ENCODE results near the gene SFRP5. TPM values are rescaled to one million over a fixed set of nuclear protein-coding genes. Genes with fewer than 3 reads are reported as not detected.

SFRP5 gene
- total and polyA plus RNA-seq, 2 of the 13 experiments (the other 11 are each of a cell fraction or from before 2014, with no cell fraction given): 0.32 to 1.7 TPM

GRCh38 chr10:97805949-97806348 is 34.1 kb upstream of the SFRP5 start:
- H3K27me3 ChIP-seq (ENCODE audit: control insufficient read depth in 1 of 2, insufficient read depth in 2 of 2, low read length in 2 of 2): peaks cover 4 to 9% of the 10 kb centered on the region in 2 experiments
- no peak overlapping the region for H2AFZ ChIP-seq (ENCODE audit: low read length)
- no peaks in the 10 kb centered on the region for H3K4me1 ChIP-seq (ENCODE audit: insufficient read depth, low read length)
- no peaks in the 10 kb centered on the region for H3K36me3 ChIP-seq (replicated peaks in 1 of 2; ENCODE audit: control insufficient read depth in 1 of 2, insufficient read depth in 2 of 2, low read length in 2 of 2)
- WGBS (ENCODE audit: low lambda C conversion rate): 57% methylated on average over 4 of the region's 6 CpGs
- H3K79me2 ChIP-seq (ENCODE audit: insufficient read depth, low read length): no peaks in the 10 kb centered on the region
- H3K9ac ChIP-seq (ENCODE audit: insufficient read depth, low read depth, low read length): no peak overlapping the region
- no peak for TF ChIP-seq PHB2 (IDR thresholded peaks at IDR 0.05; ENCODE audit: partially characterized antibody)
- no peak for TF ChIP-seq THAP9 (CRISPR knock-in tag; IDR thresholded peaks at IDR 0.05; ENCODE audit: borderline replicate concordance)
- TF ChIP-seq ZNF556 (CRISPR knock-in tag; IDR thresholded peaks at IDR 0.05; ENCODE audit: borderline replicate concordance): no peak
- TF ChIP-seq, protein P1, sequence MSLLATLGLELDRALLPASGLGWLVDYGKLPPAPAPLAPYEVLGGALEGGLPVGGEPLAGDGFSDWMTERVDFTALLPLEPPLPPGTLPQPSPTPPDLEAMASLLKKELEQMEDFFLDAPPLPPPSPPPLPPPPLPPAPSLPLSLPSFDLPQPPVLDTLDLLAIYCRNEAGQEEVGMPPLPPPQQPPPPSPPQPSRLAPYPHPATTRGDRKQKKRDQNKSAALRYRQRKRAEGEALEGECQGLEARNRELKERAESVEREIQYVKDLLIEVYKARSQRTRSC (CRISPR knock-in tag; IDR thresholded peaks at IDR 0.05; ENCODE audit: low read depth): no peak
- no peak for TF ChIP-seq RXRA (CRISPR knock-in tag; IDR thresholded peaks at IDR 0.05)
- TF ChIP-seq, protein P2, sequence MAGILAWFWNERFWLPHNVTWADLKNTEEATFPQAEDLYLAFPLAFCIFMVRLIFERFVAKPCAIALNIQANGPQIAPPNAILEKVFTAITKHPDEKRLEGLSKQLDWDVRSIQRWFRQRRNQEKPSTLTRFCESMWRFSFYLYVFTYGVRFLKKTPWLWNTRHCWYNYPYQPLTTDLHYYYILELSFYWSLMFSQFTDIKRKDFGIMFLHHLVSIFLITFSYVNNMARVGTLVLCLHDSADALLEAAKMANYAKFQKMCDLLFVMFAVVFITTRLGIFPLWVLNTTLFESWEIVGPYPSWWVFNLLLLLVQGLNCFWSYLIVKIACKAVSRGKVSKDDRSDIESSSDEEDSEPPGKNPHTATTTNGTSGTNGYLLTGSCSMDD (CRISPR knock-in tag; IDR thresholded peaks at IDR 0.05): no peak
- TF ChIP-seq ZNF235 (CRISPR knock-in tag; IDR thresholded peaks at IDR 0.05; ENCODE audit: borderline replicate concordance): no peak
- TF ChIP-seq, protein P3, sequence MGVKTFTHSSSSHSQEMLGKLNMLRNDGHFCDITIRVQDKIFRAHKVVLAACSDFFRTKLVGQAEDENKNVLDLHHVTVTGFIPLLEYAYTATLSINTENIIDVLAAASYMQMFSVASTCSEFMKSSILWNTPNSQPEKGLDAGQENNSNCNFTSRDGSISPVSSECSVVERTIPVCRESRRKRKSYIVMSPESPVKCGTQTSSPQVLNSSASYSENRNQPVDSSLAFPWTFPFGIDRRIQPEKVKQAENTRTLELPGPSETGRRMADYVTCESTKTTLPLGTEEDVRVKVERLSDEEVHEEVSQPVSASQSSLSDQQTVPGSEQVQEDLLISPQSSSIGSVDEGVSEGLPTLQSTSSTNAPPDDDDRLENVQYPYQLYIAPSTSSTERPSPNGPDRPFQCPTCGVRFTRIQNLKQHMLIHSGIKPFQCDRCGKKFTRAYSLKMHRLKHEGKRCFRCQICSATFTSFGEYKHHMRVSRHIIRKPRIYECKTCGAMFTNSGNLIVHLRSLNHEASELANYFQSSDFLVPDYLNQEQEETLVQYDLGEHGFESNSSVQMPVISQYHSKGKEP (CRISPR knock-in tag; IDR thresholded peaks at IDR 0.05): no peak
- no peak for TF ChIP-seq KLF9 (CRISPR knock-in tag; IDR thresholded peaks at IDR 0.05; ENCODE audit: low read depth)
- no peak for TF ChIP-seq MAF1 (CRISPR knock-in tag; IDR thresholded peaks at IDR 0.05; ENCODE audit: borderline replicate concordance)
- TF ChIP-seq ZNF7 (CRISPR knock-in tag; IDR thresholded peaks at IDR 0.05): no peak
- TF ChIP-seq DNMT3B (CRISPR knock-in tag; conservative IDR thresholded peaks at IDR 0.05): no peak
- TF ChIP-seq RBFOX2 (IDR thresholded peaks at IDR 0.05; ENCODE audit: low read depth, low read length): no peak
- TF ChIP-seq ZBTB25 (CRISPR knock-in tag; IDR thresholded peaks at IDR 0.05): no peak
- TF ChIP-seq SNAPC2 (CRISPR knock-in tag; IDR thresholded peaks at IDR 0.05): no peak
- TF ChIP-seq BHLHE40 (IDR thresholded peaks at IDR 0.05; ENCODE audit: low read length): no peak
- no peak for TF ChIP-seq ZIK1 (CRISPR knock-in tag; IDR thresholded peaks at IDR 0.05; ENCODE audit: borderline replicate concordance, low read depth)
- no peak for TF ChIP-seq ZNF549 (CRISPR knock-in tag; IDR thresholded peaks at IDR 0.05)
- no peak for TF ChIP-seq FOXJ3 (CRISPR knock-in tag; IDR thresholded peaks at IDR 0.05; ENCODE audit: borderline replicate concordance)
- H3K27ac ChIP-seq (ENCODE audit: extremely low read length, insufficient read depth, low read length): no peak overlapping the region
- H3K4me2 ChIP-seq (ENCODE audit: low read depth, low read length): no peak overlapping the region
- DNase-seq (ENCODE audit: low spot score) (no peak), FAIRE-seq (no peak), ATAC-seq (no peak)
- CTCF ChIA-PET (ENCODE audit: low intra/inter-chr PET ratio, low total read pairs): no interaction called here
- no peaks in the 10 kb centered on the region for H3K9me3 ChIP-seq (ENCODE audit: low read length)
- POLR2A ChIA-PET: no interaction called here
- in situ Hi-C loops (cut with HindIII; ENCODE audit: extremely low pct_ligation_motif_present, low pct_unique_long_range_greater_than_20kb): no loop called here
- BruUV-seq (replicated peaks): no TSS peak
- H4K20me1 ChIP-seq (ENCODE audit: insufficient read depth, low read length): no peaks in the 10 kb centered on the region
- no peak overlapping the region for H3K4me3 ChIP-seq (replicated peaks in 1 of 3; ENCODE audit: insufficient read depth in 1 of 3, low read depth in 2 of 3, low read length in 3 of 3)
- intact Hi-C loops (cut with micrococcal nuclease; ENCODE audit: unreplicated experiment): no loop called here
